ENCODE results near the gene LRP1. TPM values are rescaled to one million over a fixed set of nuclear protein-coding genes. Genes with fewer than 3 reads are reported as not detected.

The LRP1 gene
- total RNA-seq, 1 donor from 2014 or later: 477 TPM

DNA sequence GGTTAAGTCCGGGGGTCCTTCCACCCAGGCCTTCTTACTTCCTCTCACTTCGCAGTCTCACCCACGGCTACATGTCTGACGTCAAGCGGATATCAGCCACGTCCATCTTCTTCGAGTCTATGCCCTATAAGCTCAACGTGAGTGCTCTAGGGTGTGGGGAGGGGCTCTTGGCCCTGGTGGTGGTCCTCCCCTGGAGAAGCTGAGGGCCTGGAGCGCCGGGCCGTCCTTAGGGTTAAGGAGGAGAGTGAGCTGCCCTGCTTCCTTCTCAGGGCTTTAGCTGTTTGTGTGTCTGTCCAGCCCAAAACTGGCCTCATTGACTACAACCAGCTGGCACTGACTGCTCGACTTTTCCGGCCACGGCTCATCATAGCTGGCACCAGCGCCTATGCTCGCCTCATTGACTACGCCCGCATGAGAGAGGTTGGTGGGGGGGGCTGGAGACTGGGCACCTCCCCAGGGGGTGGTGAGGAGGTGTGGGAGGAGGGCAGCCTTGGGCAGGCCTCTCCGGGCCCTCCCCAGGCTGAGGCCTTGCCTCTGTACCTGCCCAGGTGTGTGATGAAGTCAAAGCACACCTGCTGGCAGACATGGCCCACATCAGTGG lies 104.0 kb downstream of the LRP1 start:
- Histone ChIP-seq H3K4me1 (peaks cover 46% of the 10 kb centered on the region), H3K36me3 (peaks cover 0 to 32% of the 10 kb centered on the region in 2 donors), H3K9me3 (no peaks in the 10 kb centered on the region), H3K27me3 (no peaks in the 10 kb centered on the region), H3K4me3 (no peak overlapping the region), H3K27ac (no peak overlapping the region)
- no peak for TF ChIP-seq POLR2A (IDR thresholded peaks at IDR 0.05)
- TF ChIP-seq, protein P1, sequence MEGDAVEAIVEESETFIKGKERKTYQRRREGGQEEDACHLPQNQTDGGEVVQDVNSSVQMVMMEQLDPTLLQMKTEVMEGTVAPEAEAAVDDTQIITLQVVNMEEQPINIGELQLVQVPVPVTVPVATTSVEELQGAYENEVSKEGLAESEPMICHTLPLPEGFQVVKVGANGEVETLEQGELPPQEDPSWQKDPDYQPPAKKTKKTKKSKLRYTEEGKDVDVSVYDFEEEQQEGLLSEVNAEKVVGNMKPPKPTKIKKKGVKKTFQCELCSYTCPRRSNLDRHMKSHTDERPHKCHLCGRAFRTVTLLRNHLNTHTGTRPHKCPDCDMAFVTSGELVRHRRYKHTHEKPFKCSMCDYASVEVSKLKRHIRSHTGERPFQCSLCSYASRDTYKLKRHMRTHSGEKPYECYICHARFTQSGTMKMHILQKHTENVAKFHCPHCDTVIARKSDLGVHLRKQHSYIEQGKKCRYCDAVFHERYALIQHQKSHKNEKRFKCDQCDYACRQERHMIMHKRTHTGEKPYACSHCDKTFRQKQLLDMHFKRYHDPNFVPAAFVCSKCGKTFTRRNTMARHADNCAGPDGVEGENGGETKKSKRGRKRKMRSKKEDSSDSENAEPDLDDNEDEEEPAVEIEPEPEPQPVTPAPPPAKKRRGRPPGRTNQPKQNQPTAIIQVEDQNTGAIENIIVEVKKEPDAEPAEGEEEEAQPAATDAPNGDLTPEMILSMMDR (IDR thresholded peaks at IDR 0.05): no peak
- no peak for TF ChIP-seq POLR2AphosphoS5 (IDR thresholded peaks at IDR 0.05; ENCODE audit: insufficient read depth in 1 of 2, low read depth in 1 of 2)
- DNase-seq (ENCODE audit: extremely low spot score in 2 of 2): no peak
- intact Hi-C loops (cut with DNase I): no loop called here

- no peaks in the 10 kb centered on the region for H3K27me3 ChIP-seq
- DNase-seq (ENCODE audit: extremely low spot score in 2 of 2): no peak
- H3K4me1 ChIP-seq: peaks cover 59% of the 10 kb centered on the region
- no peak overlapping the region for H3K4me3 ChIP-seq
- H3K36me3 ChIP-seq: peaks cover 0 to 32% of the 10 kb centered on the region in 2 donors
- intact Hi-C loops (cut with DNase I): no loop called here
- H3K9me3 ChIP-seq: no peaks in the 10 kb centered on the region
- TF ChIP-seq POLR2AphosphoS5 (IDR thresholded peaks at IDR 0.05; ENCODE audit: insufficient read depth in 1 of 2, low read depth in 1 of 2) (no peak), POLR2A (IDR thresholded peaks at IDR 0.05) (no peak)
- TF ChIP-seq, protein P1 (IDR thresholded peaks at IDR 0.05): no peak
- H3K27ac ChIP-seq: peak overlapping the region; percentile 72
Observed at GRCh38 chr12:57233357-57234232, 105.3 kb downstream of the LRP1 start.

- H3K27me3 ChIP-seq: no peaks in the 10 kb centered on the region
Observed at GRCh38 chr12:57234233-57234570, 105.9 kb downstream of the LRP1 start.

DNA sequence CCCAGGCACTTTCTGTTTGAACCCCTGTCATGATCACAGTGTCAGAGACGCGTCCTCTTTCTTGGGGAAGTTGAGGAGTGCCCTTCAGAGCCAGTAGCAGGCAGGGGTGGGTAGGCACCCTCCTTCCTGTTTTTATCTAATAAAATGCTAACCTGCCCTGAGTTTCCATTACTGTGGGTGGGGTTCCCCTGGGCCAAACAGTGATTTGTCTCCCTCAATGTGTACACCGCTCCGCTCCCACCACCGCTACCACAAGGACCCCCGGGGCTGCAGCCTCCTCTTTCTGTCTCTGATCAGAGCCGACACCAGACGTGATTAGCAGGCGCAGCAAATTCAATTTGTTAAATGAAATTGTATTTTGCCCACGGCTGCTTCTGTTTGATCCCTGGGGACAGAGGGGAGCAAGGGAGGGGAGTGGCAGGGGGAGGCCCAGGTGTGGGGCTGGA lies 106.3 kb downstream of the LRP1 start:
- no peak for TF ChIP-seq POLR2AphosphoS5 (IDR thresholded peaks at IDR 0.05; ENCODE audit: insufficient read depth in 1 of 2, low read depth in 1 of 2)
- no peak for TF ChIP-seq POLR2A (IDR thresholded peaks at IDR 0.05)
- TF ChIP-seq, protein P1 (IDR thresholded peaks at IDR 0.05): no peak
- DNase-seq (ENCODE audit: extremely low spot score in 2 of 2): no peak
- peak overlapping the region; percentile 72 for H3K27ac ChIP-seq
- H3K4me3 ChIP-seq: peak overlapping the region in 1 of 2 donors; percentile 33
- no peaks in the 10 kb centered on the region for H3K27me3 ChIP-seq
- peaks cover 67% of the 10 kb centered on the region for H3K4me1 ChIP-seq
- peaks cover 0 to 32% of the 10 kb centered on the region in 2 donors for H3K36me3 ChIP-seq
- no peaks in the 10 kb centered on the region for H3K9me3 ChIP-seq
- intact Hi-C loops (cut with DNase I): no loop called here

More at GRCh38 chr12:57234233-57234570, 105.9 kb downstream of the LRP1 start:
- intact Hi-C loops (cut with DNase I): no loop called here
- Histone ChIP-seq H3K4me1 (peaks cover 63% of the 10 kb centered on the region), H3K36me3 (peaks cover 0 to 32% of the 10 kb centered on the region in 2 donors), H3K4me3 (no peak overlapping the region), H3K9me3 (no peaks in the 10 kb centered on the region), H3K27ac (peak overlapping the region; percentile 72)
- no peak for TF ChIP-seq POLR2A (IDR thresholded peaks at IDR 0.05)
- TF ChIP-seq POLR2AphosphoS5 (IDR thresholded peaks at IDR 0.05; ENCODE audit: insufficient read depth in 1 of 2, low read depth in 1 of 2): no peak
- no peak for DNase-seq (ENCODE audit: extremely low spot score in 2 of 2)

DNA sequence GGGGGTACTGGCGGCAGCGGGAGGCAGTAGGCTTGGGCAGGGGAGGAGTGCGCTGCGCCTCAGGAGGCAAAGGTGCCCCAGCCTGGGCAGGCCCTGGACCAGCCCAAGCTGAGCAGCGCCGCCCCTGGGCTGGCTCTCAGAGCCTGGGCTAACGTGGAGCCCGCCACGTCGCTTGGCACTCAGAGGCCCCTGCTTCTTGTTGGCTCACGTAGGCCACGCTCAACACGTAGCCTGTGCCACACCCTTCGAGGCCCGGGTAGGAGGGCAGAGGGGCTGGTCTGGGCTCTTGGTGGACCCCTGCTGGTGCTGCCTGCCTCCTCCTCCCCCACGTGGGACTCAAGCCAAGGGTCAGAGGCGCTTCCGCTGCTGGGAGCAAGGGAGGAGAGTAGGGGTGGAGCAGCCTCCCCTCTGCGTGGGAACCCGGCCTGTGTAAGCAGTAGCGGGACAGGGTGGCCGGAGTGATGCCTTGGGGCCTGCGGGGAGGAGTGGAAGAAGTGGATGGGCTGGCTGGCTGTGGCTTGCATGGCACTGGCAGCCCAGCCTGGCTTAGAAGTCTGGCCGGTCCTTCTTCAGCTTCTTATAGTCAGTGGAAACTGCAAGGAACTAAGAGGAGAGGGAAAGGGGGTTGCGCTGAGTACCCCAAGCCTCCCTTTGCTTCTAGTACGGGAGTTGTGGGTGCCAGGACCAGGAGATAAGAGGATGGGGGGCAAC lies 106.9 kb downstream of the LRP1 start:
- no peaks in the 10 kb centered on the region for H3K9me3 ChIP-seq
- H3K36me3 ChIP-seq: peaks cover 0 to 32% of the 10 kb centered on the region in 2 donors
- intact Hi-C loops (cut with DNase I): no loop called here
- H3K4me1 ChIP-seq: peaks cover 69% of the 10 kb centered on the region
- peak overlapping the region in 1 of 2 donors; percentile 33 for H3K4me3 ChIP-seq
- TF ChIP-seq, protein P1 (IDR thresholded peaks at IDR 0.05): no peak
- TF ChIP-seq POLR2A (IDR thresholded peaks at IDR 0.05) (no peak), POLR2AphosphoS5 (IDR thresholded peaks at IDR 0.05; ENCODE audit: insufficient read depth in 1 of 2, low read depth in 1 of 2) (peak in 1 of 2 donors; percentile 51)
- DNase-seq (ENCODE audit: extremely low spot score in 2 of 2): no peak
- H3K27ac ChIP-seq: peak overlapping the region; percentile 72
- H3K27me3 ChIP-seq: no peaks in the 10 kb centered on the region

All from vagina (tissue), 2 donors.